ENCODE results near the gene BIK. TPM values are rescaled to one million over a fixed set of nuclear protein-coding genes. Genes with fewer than 3 reads are reported as not detected.

BIK gene
- total and polyA plus RNA-seq, 2 donors (not counting 1 experiment from before 2014, with no cell fraction given), result not detected

GRCh38 chr22:43147821-43148220 lies 37.3 kb downstream of the BIK start:
- Histone ChIP-seq H3K79me2 (ENCODE audit: control insufficient read depth, insufficient read depth, low read length) (peaks cover 13% of the 10 kb centered on the region), H3K27ac (ENCODE audit: insufficient read depth, low read length) (no peak overlapping the region), H3K9ac (ENCODE audit: insufficient read depth, low read length) (no peak overlapping the region), H3K36me3 (ENCODE audit: control insufficient read depth, insufficient read depth, low read length) (no peaks in the 10 kb centered on the region), H3K27me3 (ENCODE audit: control insufficient read depth, insufficient read depth, low read length) (no peaks in the 10 kb centered on the region), H3K4me3 (replicated peaks in 1 of 4; ENCODE audit: control extremely low read depth in 1 of 4, insufficient read depth in 1 of 4, low read depth in 3 of 4, low read length in 4 of 4) (no peak overlapping the region), H3K4me1 (ENCODE audit: control insufficient read depth, extremely low read depth, insufficient read depth, low read length) (no peaks in the 10 kb centered on the region), H4K20me1 (ENCODE audit: control insufficient read depth, extremely low read depth, insufficient read depth, low read length) (no peaks in the 10 kb centered on the region), H3K4me2 (ENCODE audit: extremely low read depth, insufficient read depth, low read length) (no peak overlapping the region), H3K9me3 (ENCODE audit: control insufficient read depth, insufficient read depth, low read depth, low read length) (no peaks in the 10 kb centered on the region), H2AFZ (ENCODE audit: low read length) (no peak overlapping the region)
- TF ChIP-seq, protein P1, sequence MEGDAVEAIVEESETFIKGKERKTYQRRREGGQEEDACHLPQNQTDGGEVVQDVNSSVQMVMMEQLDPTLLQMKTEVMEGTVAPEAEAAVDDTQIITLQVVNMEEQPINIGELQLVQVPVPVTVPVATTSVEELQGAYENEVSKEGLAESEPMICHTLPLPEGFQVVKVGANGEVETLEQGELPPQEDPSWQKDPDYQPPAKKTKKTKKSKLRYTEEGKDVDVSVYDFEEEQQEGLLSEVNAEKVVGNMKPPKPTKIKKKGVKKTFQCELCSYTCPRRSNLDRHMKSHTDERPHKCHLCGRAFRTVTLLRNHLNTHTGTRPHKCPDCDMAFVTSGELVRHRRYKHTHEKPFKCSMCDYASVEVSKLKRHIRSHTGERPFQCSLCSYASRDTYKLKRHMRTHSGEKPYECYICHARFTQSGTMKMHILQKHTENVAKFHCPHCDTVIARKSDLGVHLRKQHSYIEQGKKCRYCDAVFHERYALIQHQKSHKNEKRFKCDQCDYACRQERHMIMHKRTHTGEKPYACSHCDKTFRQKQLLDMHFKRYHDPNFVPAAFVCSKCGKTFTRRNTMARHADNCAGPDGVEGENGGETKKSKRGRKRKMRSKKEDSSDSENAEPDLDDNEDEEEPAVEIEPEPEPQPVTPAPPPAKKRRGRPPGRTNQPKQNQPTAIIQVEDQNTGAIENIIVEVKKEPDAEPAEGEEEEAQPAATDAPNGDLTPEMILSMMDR (conservative IDR thresholded peaks at IDR 0.05 in 1 of 2, IDR thresholded peaks at IDR 0.05 in 1 of 2; ENCODE audit: low read depth in 1 of 2, low read length in 2 of 2), result no peak
- no peak for TF ChIP-seq EZH2 (IDR thresholded peaks at IDR 0.05; ENCODE audit: low read length, missing control alignments)
- DNase-seq (ENCODE audit: low read depth in 2 of 2), result no peak

DNA sequence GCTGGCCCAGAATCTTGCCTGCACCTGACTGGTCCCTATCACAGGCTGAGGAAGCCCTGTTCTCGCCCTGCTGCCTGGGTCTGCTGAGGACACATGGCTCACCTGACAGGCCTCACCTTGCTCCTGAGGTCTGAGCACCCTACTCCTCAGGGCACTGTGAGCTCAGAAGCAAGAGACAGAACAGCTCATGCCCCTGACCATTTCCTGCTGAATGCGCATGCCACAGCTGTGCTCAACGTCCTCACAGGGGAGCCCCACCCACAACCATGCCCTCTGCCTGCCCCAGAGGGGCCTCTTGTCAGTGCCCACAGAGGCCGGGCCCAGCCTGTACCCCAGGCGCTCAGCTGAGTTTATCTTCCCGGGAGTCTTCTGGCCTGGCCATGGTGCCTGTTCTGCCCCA lies 38.0 kb downstream of the BIK start:
- Histone ChIP-seq H2AFZ (ENCODE audit: low read length) (no peak overlapping the region), H3K27me3 (ENCODE audit: control insufficient read depth, insufficient read depth, low read length) (no peaks in the 10 kb centered on the region), H3K4me3 (replicated peaks in 1 of 4; ENCODE audit: control extremely low read depth in 1 of 4, insufficient read depth in 1 of 4, low read depth in 3 of 4, low read length in 4 of 4) (no peak overlapping the region), H3K9me3 (ENCODE audit: control insufficient read depth, insufficient read depth, low read depth, low read length) (no peaks in the 10 kb centered on the region), H3K27ac (ENCODE audit: insufficient read depth, low read length) (no peak overlapping the region), H3K9ac (ENCODE audit: insufficient read depth, low read length) (no peak overlapping the region), H3K4me2 (ENCODE audit: extremely low read depth, insufficient read depth, low read length) (no peak overlapping the region), H3K79me2 (ENCODE audit: control insufficient read depth, insufficient read depth, low read length) (peaks cover 11% of the 10 kb centered on the region), H4K20me1 (ENCODE audit: control insufficient read depth, extremely low read depth, insufficient read depth, low read length) (no peaks in the 10 kb centered on the region), H3K36me3 (ENCODE audit: control insufficient read depth, insufficient read depth, low read length) (no peaks in the 10 kb centered on the region), H3K4me1 (ENCODE audit: control insufficient read depth, extremely low read depth, insufficient read depth, low read length) (no peaks in the 10 kb centered on the region)
- TF ChIP-seq EZH2 (IDR thresholded peaks at IDR 0.05; ENCODE audit: low read length, missing control alignments), result no peak
- TF ChIP-seq, protein P1 (conservative IDR thresholded peaks at IDR 0.05 in 1 of 2, IDR thresholded peaks at IDR 0.05 in 1 of 2; ENCODE audit: low read depth in 1 of 2, low read length in 2 of 2), result no peak
- no peak for DNase-seq (ENCODE audit: low read depth in 2 of 2)

DNA sequence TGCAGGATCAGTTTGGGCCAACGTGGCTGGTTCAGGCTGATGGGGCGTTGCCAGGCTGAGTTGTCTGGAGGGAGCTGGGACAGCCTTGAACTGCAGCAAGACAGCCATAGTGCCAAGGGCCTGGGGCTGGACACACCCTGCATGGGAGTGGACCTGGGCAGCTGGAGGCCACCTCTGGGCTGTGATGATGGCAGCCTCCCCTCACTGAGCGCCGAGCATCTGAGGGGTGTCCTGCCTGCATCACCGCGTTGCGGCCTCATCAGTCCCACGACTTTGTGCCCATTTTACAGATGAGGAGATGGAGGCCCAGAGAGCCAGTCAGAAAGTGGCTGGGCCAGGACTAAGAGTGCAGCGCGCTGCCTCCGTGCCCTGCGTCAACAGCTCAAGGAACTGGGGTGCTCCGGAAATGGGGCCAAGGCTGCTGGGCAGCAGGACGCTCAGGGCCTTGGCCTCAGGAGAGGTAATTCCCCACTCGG lies 40.2 kb downstream of the BIK start:
- H3K4me3 ChIP-seq (replicated peaks in 1 of 4; ENCODE audit: control extremely low read depth in 1 of 4, insufficient read depth in 1 of 4, low read depth in 3 of 4, low read length in 4 of 4), result peak overlapping the region; percentile 8 to 74 (median 31)
- peaks cover 21% of the 10 kb centered on the region for H3K79me2 ChIP-seq (ENCODE audit: control insufficient read depth, insufficient read depth, low read length)
- H4K20me1 ChIP-seq (ENCODE audit: control insufficient read depth, extremely low read depth, insufficient read depth, low read length), result no peaks in the 10 kb centered on the region
- no peak overlapping the region for H3K27ac ChIP-seq (ENCODE audit: insufficient read depth, low read length)
- no peak overlapping the region for H3K9ac ChIP-seq (ENCODE audit: insufficient read depth, low read length)
- H3K4me2 ChIP-seq (ENCODE audit: extremely low read depth, insufficient read depth, low read length), result peak overlapping the region; percentile 9
- peaks cover 3% of the 10 kb centered on the region for H3K4me1 ChIP-seq (ENCODE audit: control insufficient read depth, extremely low read depth, insufficient read depth, low read length)
- no peaks in the 10 kb centered on the region for H3K9me3 ChIP-seq (ENCODE audit: control insufficient read depth, insufficient read depth, low read depth, low read length)
- DNase-seq (ENCODE audit: low read depth in 2 of 2), result no peak
- H3K27me3 ChIP-seq (ENCODE audit: control insufficient read depth, insufficient read depth, low read length), result no peaks in the 10 kb centered on the region
- H3K36me3 ChIP-seq (ENCODE audit: control insufficient read depth, insufficient read depth, low read length), result no peaks in the 10 kb centered on the region
- H2AFZ ChIP-seq (ENCODE audit: low read length), result peak overlapping the region; percentile 74
- TF ChIP-seq EZH2 (IDR thresholded peaks at IDR 0.05; ENCODE audit: low read length, missing control alignments), result no peak
- TF ChIP-seq, protein P1 (conservative IDR thresholded peaks at IDR 0.05 in 1 of 2, IDR thresholded peaks at IDR 0.05 in 1 of 2; ENCODE audit: low read depth in 1 of 2, low read length in 2 of 2), result no peak

Data from fibroblast of lung (primary cell).